HL-60/S4 treated with retinoic acid at 250 ng/mL for 4 days and 3 days (cell line): Measurements from ENCODE around the gene ICE2.
"Not testable (repeated sequence)": the region's sequence is repeated elsewhere in the genome, so short reads cannot be mapped to it uniquely, and the experiment has no call there.

Experiments
- in situ Hi-C: fragments of 300-500 bp; cut with MboI; formaldehyde crosslinking; loops from 2 replicates; pipeline ENCODE4 v1.7.0; 2022; ENCODE audit warnings: low sequenced_read_pairs

The ICE2 gene

DNA sequence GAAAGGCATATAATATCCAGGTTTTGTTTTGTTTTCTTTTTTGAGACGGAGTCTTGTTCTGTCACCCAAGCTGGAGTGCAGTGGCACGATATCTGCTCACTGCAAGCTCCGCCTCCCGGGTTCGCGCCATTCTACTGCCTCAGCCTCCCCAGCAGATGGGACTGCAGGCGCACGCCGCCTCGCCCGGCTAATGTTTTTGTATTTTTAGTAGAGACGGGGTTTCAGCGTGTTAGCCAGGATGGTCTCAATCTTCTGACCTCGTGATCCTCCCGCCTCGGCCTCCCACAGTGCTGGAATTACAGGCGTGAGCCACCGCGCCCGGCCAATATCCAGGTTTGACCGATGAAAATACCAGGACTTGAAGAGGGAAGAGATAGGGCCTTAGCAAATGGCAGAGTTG is 66.1 kb downstream of the ICE2 start:
- in situ Hi-C loops, result not testable (repeated sequence)

DNA sequence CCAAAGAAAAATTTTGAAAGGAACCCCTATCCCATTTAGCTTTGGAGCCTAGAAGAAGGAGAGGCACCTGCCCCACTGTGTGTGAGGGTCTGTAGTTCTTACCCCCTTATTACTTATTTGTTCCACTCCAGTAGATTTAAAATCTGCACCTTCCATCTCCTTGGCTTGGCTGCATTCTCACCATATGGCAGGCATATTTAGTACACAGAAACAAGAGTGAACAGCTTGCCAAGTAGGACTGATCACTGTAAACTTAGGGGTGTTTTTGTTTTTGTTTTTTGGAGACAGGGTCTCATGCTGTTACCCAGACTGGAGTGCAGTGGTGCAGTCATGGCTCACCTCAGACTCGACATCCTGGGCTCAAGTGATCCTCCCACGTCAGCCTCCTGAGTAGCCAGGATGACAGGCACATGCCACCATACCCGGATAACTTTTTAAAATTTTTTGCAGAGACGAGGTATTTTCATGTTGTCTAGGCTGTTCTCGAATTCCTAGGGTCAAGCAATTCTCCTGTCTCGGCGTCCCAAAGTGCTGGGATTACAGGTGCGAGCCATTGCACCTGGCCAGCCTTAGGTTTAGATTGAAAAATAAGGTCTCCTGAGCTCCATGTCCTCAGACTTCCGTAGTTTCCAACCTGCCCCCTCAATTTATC is 67.0 kb downstream of the ICE2 start:
- in situ Hi-C loops, result no loop called here

DNA sequence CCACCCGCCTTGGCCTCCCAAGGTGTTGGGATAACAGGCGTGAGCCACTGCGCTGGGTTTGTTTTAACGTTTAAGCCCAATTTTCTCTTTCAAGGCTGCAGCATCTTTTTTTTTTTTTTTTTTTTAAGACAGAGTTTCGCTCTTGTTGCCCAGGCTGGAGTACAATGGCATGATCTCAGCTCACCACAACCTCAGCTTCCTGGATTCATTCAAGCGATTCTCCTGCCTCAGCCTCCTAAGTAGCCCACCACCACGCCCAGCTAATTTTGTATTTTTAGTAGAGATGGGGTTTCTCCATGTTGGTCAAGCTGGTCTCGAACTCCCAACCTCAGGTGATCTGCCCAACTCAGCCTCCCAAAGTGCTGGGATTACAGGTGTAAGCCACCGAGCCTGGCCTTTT is 68.6 kb downstream of the ICE2 start:
- in situ Hi-C loops, result not testable (repeated sequence)

DNA sequence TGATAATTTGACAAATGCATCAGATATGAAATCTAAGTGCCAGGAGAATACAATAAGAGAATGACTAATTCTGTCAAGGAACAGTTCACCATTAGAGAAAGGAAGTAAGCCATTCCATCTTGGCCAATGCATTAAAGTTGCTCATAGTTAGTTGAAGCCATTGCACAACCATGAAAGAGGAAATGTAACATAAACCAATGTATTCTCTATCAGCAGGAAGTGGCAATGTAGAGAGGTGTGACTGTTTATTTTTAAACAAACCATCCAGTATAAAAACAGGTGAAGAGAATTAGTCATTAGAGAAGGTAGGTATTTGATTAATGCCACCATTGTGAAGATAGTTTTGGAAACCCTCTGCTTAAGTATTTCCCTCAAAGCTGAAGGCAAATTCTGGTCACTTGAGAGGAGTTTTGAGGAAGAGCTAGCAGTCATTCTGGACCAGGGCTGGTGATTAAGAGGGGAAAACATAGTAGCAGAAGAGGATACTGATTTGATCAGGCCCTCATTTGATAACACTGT is 70.4 kb downstream of the ICE2 start:
- in situ Hi-C loops, result no loop called here

DNA sequence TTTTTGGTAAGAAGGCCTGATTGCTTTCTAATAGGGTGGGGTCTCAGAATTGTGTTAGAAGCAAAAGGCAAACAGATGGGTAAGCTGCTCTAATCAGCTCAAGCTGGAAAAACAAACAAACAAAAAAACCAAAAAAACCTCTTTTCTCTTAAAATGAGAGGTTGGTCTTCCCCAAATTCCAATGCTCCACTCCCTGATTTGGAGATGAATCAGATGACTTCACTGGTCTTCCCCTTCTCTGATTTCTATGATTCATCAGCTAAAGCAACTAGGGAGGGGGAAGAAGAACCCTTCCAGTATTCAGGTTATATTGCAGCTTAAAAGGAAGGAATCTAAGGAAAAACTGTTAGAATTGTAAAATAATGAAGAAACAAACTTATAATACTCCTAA is 71.5 kb downstream of the ICE2 start:
- in situ Hi-C loops, result no loop called here

DNA sequence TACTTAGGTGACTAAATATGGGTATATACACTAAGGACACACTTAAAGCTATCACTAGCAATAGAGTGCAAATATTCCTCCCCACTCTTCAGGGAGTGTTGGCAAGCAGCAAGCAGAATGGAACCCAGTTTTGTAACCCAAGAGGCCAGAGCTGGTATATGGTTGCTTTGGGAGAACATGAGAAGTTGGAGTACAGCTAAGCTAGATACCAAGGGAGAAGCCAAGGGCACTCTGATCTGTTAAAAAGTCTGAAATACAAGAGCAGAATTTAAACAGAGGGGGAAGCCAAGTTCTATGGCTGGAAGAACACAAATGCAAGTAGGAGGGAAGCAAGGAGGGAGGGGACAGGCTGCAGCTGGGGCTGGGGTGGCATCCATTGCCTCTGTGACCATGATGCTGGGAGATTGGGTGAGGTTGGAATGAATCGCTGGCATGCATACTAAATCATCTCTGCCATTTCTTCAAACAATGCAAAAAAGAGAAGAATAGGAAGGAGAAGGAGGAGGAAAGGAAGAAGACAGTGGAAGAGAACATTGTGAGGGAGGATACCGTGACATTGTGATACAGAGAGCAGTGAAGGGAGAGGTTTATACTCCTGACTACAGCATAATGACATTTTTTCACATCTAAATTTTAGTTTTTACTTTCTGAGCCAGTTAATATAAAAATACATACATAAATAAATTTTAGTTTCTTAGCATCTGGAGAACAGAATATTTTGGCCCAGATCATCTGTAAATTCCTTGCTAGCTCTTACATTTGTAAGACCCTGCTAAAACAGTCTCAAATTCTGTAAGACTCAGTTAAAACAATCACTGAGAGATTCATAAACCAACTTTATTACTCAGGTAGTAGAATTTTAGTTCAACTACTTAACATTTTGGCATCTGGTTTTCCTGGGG is 72.2 kb downstream of the ICE2 start:
- in situ Hi-C loops, result no loop called here

DNA sequence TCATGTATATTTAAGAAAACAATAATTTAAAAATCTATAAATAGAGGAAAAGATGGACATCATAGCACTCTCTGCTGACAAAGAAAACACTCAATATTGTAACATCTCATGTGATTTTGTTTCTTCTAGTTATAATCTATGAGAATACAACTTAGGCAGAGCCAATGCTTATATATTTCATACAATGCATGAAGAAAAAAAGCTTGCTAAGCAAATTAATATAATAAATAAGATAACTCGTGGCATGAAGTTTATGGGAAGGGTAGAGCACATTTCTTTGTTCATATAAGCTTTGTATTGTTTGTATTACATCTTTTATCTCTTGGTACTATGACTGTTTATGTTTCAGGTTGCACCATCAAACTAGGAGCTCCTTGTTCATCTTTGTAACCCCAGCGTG is 73.5 kb downstream of the ICE2 start:
- in situ Hi-C loops, result no loop called here

DNA sequence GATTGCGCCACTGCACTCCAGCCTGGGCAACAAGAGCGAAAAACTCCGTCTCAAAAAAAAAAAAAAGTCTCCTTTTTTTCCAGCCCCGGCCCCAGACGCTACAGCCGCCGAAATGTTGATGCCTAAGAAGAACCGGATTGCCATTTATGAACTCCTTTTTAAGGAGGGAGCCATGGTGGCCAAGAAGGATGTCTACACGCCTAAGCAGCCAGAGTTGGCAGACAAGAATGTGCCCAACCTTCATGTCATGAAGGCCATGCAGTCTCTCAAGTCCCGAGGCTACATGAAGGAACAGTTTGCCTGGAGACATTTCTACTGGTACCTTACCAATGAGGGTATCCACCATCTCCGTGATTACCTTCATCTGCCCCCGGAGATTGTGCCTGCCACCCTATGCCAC is 74.6 kb downstream of the ICE2 start:
- in situ Hi-C loops, result not testable (repeated sequence)

DNA sequence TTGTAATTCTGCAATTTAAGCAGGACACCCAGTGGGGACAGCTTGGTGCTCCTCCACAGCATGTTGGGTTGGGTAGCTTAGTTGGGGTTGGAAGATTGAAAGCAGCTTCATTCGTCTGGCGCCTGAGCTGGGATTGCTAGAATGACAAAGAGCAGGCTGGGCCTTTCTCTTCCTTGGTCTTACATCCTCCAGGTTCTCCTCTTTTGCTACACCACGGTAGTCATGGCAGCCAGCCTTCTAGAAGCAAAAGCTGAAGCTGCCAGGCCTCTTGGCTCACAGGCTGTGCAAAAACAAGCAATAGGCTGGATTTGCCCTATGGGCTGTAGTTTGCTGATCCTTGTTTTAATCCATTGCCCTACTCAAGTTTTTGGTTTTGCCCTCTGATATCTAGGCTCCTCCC is 78.0 kb downstream of the ICE2 start:
- in situ Hi-C loops, result no loop called here

DNA sequence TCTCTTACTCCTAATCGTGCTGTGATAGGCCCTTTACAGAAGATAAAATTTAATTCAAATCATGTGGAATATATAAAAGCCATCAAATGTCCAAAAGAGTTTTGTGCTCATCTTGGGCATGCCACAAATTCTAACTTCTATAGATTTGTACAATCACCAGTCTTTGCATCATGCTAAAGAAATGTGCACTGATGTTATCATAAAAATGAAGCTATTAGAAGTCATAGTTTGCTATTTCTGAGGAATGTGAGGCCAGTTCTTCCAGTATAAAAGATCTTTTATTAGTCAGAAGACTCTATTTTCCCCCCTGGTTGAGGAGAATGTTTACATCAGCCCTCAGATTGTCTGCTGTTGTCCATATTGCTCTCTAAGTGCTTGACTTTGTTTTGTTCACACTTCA is 79.0 kb downstream of the ICE2 start:
- in situ Hi-C loops, result no loop called here

DNA sequence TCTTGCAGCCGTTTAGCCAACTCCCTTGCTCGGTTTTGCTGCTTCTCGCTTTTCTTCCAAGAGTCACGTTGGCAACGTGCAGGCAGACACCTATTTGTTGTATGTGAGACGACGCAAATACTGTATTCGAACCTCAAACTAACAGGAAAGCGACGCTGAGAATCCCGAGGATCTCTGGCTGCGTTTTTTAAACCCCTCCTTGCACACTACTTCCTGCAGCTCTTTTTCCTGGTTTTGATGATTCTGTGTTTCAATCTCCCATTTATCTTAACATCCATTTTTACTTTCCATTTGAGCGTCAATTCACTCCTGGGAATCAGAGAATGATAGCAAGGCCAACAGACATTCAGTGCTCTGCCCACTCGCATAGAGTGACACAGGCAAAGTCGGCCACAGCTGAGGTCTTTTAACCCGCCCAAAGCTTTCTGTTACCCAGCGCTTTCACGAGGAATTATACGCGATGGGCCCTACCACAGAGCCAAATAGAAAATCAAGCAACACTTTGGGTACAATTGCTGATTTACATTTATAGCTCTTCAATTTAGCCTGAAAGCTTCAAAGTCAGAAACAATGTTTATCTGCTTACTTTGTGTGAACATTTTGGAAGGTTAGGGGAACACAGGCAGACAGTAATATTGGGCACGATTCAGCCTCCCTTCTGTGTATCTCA is 79.6 kb downstream of the ICE2 start:
- in situ Hi-C loops, result no loop called here

DNA sequence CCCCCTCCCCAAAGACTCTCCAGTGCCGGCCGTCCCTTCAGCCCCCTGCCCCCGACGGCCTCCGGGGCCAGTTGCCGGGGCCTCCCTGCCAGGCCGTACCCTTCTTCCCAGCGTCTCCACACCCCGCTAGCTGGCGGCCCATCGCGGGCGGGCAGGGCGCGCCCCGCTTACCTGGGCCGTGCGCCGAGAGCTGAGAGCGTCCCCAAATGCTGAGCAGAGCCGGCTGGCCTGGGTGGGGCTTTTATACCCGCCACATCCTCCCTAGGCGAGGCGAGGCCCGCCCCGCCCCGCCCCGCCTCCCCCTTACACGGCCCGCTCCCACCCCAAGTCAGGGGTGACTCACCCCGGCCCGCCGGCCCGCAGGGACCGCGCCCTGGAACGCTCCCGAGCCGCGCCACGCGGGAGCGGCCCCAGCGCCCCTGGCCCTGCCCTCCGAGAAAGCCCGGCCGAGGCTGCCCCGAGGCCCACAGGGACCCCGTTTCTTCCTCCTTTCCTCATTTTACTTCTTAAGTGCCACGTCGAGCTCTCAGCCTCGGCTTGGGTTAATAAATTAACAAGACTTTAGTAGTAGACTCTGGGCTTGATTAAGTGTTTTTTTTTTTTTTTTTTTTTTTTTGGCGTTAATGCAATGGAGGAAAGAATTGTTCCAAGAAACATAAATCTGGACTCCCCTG is 81.0 kb downstream of the ICE2 start, which contains the start of gene ANXA2:
Gene ANXA2, minus strand, starts transcription at position 215 of the 674 bp plus-strand sequence. CDS start 11,911 bp downstream, outside the sequence.
- in situ Hi-C loops, result no loop called here

DNA sequence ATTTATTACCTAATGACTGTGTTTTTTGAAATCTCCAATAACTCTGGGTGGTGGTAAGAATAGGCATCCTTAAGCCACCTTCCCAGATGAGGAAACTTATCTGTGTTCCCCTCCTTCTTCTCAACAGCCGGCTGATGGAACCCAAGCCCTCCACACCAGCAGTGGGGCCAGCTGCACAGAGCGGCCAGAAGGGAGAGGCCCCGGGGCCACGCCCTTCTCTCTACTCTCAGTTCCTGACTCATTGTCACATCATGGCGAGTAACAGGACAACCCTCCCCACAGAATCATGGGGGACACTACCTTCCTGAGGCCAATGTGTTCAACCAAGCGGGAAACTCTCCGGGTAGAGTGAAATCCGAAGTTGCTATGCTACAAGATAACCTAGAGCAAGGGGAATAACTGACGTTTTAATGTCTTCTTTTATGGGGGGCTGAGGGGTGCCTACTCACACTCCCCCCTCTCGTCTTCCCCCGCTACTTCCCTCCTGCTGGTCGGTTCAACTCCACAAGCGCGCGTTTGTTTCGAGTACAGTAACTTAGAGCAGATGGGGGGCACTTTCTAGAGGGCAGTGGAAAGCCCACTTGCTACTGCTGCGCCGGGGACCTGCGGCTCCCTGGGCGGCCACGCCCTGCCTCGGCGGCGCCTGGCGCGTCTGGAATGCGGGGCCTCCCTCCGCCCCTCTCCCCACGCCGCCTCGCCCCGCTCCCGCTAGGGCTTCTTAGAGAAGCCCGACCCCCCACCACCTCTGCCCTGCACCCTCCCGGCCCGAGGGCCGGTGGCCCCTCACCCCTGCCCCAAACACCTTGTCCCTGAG is 81.8 kb downstream of the ICE2 start:
- in situ Hi-C loops, result no loop called here

DNA sequence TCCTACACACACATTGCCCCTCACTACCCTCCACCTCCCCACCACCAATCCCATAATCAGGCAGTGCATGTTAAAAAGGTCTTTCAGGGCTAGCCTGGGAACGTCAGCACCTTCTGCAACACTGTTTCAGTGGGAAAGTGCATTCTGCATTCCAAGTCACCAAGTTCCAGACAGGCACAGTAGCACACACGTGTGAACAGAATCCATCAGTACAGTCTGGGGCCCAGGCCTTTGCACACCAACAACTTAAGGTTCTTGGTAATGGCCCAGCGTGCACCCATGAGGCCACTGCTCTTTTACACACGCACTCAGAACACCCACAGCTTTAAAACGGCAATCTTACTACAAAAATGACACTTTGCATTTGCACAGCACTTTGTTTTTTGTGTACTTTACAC is 82.4 kb downstream of the ICE2 start:
- in situ Hi-C loops, result no loop called here

DNA sequence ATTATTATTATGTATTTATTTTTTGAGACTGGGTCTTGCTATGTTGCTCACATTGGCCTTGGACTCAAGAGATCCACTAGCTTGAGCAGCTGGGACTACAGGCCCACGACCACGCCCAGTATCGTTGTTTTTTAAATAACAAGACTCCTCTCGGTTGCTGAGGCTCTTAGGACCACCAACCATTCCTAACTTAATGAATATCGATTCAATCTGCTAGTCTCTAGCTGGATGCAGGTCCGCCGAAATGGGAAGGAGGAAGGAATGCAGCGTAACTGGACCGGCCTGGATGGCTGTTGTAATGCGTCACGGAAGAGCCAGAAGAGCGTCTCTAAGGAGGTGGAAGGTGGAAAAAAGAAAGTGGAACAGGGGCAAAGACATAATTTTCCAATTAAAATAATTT is 82.8 kb downstream of the ICE2 start:
- in situ Hi-C loops, result no loop called here

DNA sequence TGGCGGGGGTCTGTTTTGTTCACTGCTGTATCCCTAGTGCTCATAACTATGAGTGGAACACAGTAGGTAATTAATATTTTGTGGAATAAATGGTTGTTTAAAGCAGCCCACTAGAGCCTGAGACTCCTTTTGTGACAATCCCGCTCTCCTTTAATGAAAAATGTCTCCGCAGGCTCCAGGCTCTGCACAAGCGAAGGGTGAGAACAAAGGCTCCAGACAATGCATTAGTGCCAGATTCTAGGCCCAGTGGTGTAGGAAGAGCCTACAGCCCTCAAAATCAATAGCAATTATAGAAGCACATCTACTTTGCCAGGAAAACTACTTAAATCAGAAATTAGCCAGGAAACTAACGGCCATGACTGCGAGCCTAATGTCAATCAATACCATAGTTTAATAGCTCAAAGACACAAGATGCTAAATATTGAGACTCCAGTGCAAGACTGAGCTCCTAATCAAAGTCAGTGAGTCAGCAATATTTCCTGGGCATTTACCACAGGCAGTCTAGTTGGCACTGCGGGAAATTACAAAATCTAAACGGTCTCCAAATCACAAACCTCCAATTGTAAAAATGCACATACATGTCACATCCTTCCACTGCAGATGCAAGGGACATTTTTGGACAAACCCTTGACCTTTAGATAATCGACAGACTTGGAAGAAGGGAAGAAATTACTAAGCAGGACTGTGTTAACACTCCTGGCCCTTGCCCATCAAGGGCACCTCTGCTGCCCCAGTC is 83.5 kb downstream of the ICE2 start:
- in situ Hi-C loops, result no loop called here

DNA sequence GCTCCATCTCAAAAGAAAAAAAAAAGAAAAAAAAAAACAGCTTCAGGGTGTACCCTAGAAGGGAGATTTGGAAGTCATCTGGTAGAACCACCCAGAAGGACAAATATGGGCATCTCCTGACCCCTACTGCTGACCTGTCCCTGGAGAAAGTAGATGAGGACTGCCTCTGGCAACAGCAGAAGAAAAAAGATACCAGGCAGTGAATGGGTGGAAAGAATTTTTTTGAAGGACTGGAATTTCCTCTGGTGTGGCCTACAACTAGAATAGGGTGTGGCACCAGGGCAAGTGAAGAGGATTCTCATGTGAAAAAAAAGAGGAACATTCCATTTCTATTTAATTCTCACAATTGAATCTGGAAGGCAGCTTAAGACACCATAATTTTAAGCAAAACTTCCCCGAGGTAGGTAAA is 84.2 kb downstream of the ICE2 start:
- in situ Hi-C loops, result no loop called here

DNA sequence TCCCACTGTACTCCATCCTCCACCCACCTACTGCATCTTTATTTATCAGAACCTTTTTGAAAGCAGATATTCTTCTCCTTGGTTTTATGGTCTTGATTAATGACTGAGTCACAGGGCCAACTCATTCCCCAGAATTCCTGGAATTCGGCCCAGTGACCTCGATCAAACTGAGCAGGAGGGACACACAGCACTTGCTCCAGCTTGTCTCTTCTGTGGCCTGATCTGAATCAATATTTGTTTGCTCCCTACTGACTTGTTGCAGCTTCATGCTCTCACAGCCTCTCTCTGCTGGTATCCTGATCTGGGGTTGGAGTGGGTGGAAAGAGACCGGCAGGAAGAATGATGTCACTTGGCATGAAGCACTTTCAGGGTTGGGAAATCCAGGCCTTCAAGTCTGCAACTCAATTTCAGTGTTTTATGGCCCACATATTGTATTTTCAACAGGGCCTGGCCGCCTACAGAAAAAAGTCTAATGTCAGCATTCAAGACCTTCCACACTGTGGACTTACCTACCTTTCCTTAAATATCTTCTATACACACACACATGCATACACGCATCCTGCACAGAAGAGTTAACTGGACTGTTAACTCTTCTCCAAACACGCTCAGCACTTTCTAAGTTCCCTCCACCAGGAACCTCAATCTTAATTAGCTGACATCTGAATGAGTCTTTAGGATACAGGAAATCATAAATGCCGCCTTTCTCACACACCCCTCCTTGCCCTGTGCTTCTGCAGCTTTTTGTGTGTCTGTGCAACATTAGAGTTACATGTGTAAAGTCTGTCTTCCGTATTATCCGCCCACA is 85.8 kb downstream of the ICE2 start:
- in situ Hi-C loops, result no loop called here

DNA sequence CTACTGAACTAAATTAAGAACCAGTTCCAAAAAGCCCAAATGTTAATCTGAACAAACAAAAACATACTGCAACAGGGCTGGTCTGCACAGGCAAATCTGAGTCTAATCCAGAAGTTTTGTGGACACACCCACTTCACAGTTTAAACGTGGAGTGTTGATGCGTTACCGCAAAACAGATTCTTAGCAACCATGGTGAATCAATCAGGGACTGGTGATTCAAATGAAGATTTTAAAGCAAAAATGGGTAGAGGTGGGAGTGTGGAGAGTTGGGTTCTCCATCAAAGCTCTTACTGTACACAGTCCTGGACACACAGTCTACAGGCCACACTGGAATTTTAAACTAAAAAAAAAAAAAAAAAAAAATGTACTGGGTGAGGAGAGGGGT is 86.3 kb downstream of the ICE2 start:
- in situ Hi-C loops, result no loop called here
